Upper lobe of left lung (tissue), 6 donors: Measurements from ENCODE around the gene LDLRAD3. TPM values are rescaled to one million over a fixed set of nuclear protein-coding genes. Genes with fewer than 3 reads are reported as not detected.

Experiments
- ATAC-seq, 2 donors: fragments of 200-7000 bp; cut with Tn5 transposase; one replicate each; pipeline ENCODE4 v1.9.1; 2022; ENCODE audit warnings: mild to moderate bottlenecking in 2 of 2, moderate library complexity in 2 of 2; ENCODE audit not compliant: low FRiP score in 2 of 2
- DNase-seq, 2 donors: peaks; one replicate each; pipeline ENCODE4 v3.0.0-alpha.2; 2019 to 2020
- H3K27ac ChIP-seq, 4 donors: fragments of 200-600 bp; sonication (generic); one replicate each; pipeline ENCODE4 v1.5.1; 2016 to 2019
- H3K27me3 ChIP-seq, 4 donors: fragments of 200-600 bp; sonication (generic); one replicate each; pipeline ENCODE4 v1.5.1; 2017 to 2019
- H3K36me3 ChIP-seq, 4 donors: fragments of 200-600 bp; sonication (generic); one replicate each; pipeline ENCODE4 v1.5.1; 2016 to 2019
- H3K4me1 ChIP-seq, 4 donors: fragments of 200-600 bp; sonication (generic); one replicate each; pipeline ENCODE4 v1.5.1; 2018 to 2019
- H3K4me3 ChIP-seq, 4 donors: fragments of 200-600 bp; sonication (generic); one replicate each; pipeline ENCODE4 v1.5.1; 2017 to 2019; ENCODE audit warnings: mild to moderate bottlenecking in 2 of 4, moderate library complexity in 1 of 4
- H3K9me3 ChIP-seq, 4 donors: fragments of 200-600 bp; sonication (generic); one replicate each; pipeline ENCODE4 v1.5.1; 2018 to 2019
- EP300 ChIP-seq, 4 donors: sonication (generic); formaldehyde crosslinking; IDR thresholded peaks; one replicate each; pipeline ENCODE4 v1.5.1; 2017; ENCODE audit warnings: antibody characterized with exemption in 4 of 4, control low read depth in 2 of 4
- POLR2A ChIP-seq, 4 donors: fragments of 450-650 bp; IDR thresholded peaks; one replicate each; pipeline ENCODE4 v1.5.1; 2016 to 2017; ENCODE audit warnings: antibody characterized with exemption in 4 of 4, mild to moderate bottlenecking in 2 of 4
- POLR2AphosphoS5 ChIP-seq, 2 donors: sonication (generic); formaldehyde crosslinking; IDR thresholded peaks; one replicate each; pipeline ENCODE4 v1.5.1; 2017; ENCODE audit warnings: antibody characterized with exemption in 2 of 2
- WGBS, 2 donors: methylation state at CpG; one replicate each; pipeline ENCODE4 v1.1.5; 2017 to 2018; 5-methylcytosine and 5-hydroxymethylcytosine counted together
- total RNA-seq, 6 donors: library from RNA; depleted of rRNA in 4 of 6; stranded (reverse); fragments of >200 nt in 4 of 6; gene quantifications; one replicate each; pipeline versions ENCODE4 v1.1.0 to v1.2.1, GENCODE V29; 2016 to 2021
- TF ChIP-seq, protein P1 (sequence below), 6 experiments: fragments of 450-650 bp in 4 of 6; fragments of 200-600 bp in 2 of 6; sonication (generic) in 2 of 6; IDR thresholded peaks; one replicate each; pipeline ENCODE4 v1.5.1; 2016 to 2019; ENCODE audit warnings: antibody characterized with exemption in 6 of 6
- donor health status: DM: no; HTN: no; CAD: no; lungs with moderate emphysema.
- donor health status: DM: no; HTN: yes; CAD: no; lungs with severe emphysema.

The LDLRAD3 gene
- total RNA-seq, 6 donors from 2014 or later = 4.4 to 16.8 (median 7.4) TPM

DNA sequence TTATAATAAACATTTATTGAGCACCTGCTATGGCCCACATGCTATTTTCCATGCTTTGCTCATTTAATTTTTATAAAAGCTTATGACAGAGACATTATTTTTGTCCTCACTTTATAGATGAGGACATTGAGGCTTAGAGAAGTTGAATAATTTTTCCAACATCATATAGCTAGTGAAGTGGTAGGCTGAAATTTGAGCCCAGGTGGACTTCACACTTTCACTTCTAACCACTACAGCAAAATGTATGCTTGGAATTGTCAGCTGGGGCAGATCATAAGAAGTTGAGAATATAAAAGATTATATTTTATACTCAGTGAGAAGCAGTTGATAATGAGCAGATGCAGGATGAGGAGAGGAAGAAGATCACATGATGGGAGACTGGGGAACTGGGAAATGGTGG is 146.1 kb downstream of the LDLRAD3 start:
- no peak for ATAC-seq
- DNase-seq = no peak
- no peak overlapping the region for H3K4me3 ChIP-seq
- no peaks in the 10 kb centered on the region for H3K36me3 ChIP-seq
- TF ChIP-seq EP300 (IDR thresholded peaks at IDR 0.05) = no peak
- TF ChIP-seq, protein P1, sequence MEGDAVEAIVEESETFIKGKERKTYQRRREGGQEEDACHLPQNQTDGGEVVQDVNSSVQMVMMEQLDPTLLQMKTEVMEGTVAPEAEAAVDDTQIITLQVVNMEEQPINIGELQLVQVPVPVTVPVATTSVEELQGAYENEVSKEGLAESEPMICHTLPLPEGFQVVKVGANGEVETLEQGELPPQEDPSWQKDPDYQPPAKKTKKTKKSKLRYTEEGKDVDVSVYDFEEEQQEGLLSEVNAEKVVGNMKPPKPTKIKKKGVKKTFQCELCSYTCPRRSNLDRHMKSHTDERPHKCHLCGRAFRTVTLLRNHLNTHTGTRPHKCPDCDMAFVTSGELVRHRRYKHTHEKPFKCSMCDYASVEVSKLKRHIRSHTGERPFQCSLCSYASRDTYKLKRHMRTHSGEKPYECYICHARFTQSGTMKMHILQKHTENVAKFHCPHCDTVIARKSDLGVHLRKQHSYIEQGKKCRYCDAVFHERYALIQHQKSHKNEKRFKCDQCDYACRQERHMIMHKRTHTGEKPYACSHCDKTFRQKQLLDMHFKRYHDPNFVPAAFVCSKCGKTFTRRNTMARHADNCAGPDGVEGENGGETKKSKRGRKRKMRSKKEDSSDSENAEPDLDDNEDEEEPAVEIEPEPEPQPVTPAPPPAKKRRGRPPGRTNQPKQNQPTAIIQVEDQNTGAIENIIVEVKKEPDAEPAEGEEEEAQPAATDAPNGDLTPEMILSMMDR (IDR thresholded peaks at IDR 0.05) = no peak
- TF ChIP-seq POLR2A (IDR thresholded peaks at IDR 0.05) = no peak
- no peak for TF ChIP-seq POLR2AphosphoS5 (IDR thresholded peaks at IDR 0.05)
- H3K27me3 ChIP-seq = no peaks in the 10 kb centered on the region
- H3K4me1 ChIP-seq = no peaks in the 10 kb centered on the region
- no peak overlapping the region for H3K27ac ChIP-seq
- peaks cover 0 to 2% (median 0%) of the 10 kb centered on the region in 4 donors for H3K9me3 ChIP-seq

DNA sequence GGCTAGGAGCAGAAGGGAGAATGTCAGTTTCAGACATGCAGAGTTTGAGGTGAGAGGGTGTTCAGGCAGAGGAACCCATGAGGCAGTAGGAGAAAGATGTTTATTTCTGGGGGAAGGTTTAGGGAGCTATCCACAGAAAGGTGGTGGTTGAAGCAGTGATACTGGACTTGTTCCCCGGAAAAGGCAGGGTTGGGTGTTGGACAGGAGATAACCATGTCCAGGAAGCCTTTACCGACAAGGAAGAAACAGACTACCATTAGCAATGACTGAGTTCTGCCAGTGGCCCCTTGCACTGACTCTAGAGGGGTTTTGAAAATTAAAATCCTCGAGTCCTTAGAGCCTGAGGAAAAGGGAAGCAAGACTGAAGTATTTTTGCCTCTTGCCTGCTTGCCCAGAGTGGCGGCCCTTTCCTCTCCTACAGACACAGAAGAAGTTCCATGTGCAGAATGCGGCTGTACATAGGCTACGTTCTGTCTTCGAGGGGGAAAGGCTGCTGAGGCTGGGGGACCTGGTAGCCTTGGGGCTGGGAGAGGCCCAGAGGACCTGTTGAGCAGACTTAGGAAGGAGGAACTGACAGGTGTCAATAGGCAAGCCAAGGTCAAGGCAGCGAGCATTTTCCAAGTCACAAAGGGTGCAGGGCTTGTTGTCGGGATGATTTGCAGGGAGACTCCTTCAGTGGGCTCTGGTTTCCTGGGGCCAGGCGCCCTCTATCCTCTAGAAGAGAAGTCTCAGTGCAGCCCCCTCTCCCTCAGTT is 146.7 kb downstream of the LDLRAD3 start:
- ATAC-seq (no peak), DNase-seq (no peak)
- H3K36me3 ChIP-seq = no peaks in the 10 kb centered on the region
- H3K27me3 ChIP-seq = no peaks in the 10 kb centered on the region
- no peak for TF ChIP-seq EP300 (IDR thresholded peaks at IDR 0.05)
- TF ChIP-seq, protein P1 (IDR thresholded peaks at IDR 0.05) = no peak
- no peak for TF ChIP-seq POLR2AphosphoS5 (IDR thresholded peaks at IDR 0.05)
- TF ChIP-seq POLR2A (IDR thresholded peaks at IDR 0.05) = no peak
- WGBS, 2 donors = 59 to 65% methylated on average over 10 of the region's 10 CpGs
- no peaks in the 10 kb centered on the region for H3K4me1 ChIP-seq
- H3K9me3 ChIP-seq = peaks cover 0 to 2% (median 0%) of the 10 kb centered on the region in 4 donors
- no peak overlapping the region for H3K4me3 ChIP-seq
- no peak overlapping the region for H3K27ac ChIP-seq

DNA sequence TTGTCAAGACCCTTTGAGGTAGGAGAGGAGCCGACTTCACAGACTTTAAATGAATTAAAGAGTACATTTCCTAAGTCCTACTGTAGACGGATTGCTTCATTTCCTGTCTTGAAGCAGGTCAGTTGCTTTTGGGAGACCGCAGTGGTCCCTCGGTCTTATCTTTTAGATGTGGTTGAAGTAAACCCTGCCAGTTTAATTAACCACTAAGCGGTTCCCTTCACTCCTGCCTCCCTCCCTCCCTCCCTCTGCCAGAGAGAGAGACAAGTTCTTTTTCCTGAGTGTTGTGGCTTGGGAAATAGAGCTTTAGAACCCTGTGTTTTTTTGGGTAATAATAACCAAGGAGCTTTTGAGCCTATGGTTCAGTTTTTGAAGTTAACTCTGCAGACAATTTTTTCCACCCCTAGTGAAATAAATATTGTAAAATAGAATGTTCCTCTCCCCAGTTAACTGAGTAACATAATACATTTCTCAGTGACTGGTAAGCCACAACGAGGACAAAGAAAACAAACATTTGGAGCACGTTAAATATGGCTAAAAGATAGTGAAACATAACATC is 147.5 kb downstream of the LDLRAD3 start:
- no peak for TF ChIP-seq EP300 (IDR thresholded peaks at IDR 0.05)
- TF ChIP-seq, protein P1 (IDR thresholded peaks at IDR 0.05) = no peak
- no peak for TF ChIP-seq POLR2AphosphoS5 (IDR thresholded peaks at IDR 0.05)
- TF ChIP-seq POLR2A (IDR thresholded peaks at IDR 0.05) = no peak

DNA sequence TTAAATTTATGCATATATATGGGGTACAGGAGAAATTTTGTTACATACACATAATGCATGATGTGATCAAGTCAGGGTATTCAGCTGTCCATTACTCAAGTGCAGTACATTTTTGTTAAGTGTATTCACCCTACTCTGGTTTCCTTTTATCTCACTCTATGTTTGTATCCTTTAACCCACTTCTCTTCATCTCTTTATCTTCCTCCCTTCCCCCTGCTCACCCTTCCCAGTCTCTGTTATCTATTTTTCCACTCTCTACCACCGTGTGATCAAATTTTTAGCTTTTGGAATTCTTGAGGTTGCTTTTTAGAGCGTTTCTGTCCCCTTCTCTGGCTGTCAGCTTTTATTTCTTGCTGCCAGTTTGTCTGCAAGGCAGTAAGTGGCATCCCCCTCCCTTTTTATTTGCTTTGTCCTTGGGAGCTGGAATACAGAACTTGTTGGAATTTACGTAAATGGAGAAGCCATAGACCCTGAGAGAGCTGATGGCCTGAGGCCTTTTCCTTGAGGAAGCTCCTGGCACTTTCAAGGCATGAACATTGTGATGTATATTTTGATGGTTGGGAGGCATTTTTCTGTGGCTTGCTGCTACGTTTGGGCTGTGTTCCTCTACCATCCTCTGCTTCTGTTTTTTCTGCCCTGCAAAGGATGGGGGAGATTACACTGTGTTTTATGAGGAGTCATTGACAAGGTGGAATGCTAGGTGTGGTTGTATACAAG is 148.6 kb downstream of the LDLRAD3 start:
- Histone ChIP-seq H3K4me1 (no peaks in the 10 kb centered on the region), H3K36me3 (no peaks in the 10 kb centered on the region), H3K9me3 (peaks cover 0 to 2% (median 0%) of the 10 kb centered on the region in 4 donors), H3K27ac (no peak overlapping the region), H3K27me3 (no peaks in the 10 kb centered on the region), H3K4me3 (no peak overlapping the region)
- WGBS, 2 donors = 53 to 62% methylated on average over 4 of the region's 4 CpGs
- TF ChIP-seq POLR2AphosphoS5 (IDR thresholded peaks at IDR 0.05) = no peak
- TF ChIP-seq, protein P1 (IDR thresholded peaks at IDR 0.05) = no peak
- no peak for TF ChIP-seq EP300 (IDR thresholded peaks at IDR 0.05)
- no peak for TF ChIP-seq POLR2A (IDR thresholded peaks at IDR 0.05)
- ATAC-seq (no peak), DNase-seq (no peak)

More for the DNA sequence above, 147.5 kb downstream of the LDLRAD3 start:
- H3K27me3 ChIP-seq = no peaks in the 10 kb centered on the region
- peaks cover 0 to 2% (median 0%) of the 10 kb centered on the region in 4 donors for H3K9me3 ChIP-seq
- no peaks in the 10 kb centered on the region for H3K4me1 ChIP-seq
- H3K4me3 ChIP-seq = no peak overlapping the region
- H3K36me3 ChIP-seq = no peaks in the 10 kb centered on the region
- ATAC-seq (no peak), DNase-seq (no peak)
- WGBS, 2 donors = 17 to 30% methylated on average over 7 of the region's 7 CpGs
- H3K27ac ChIP-seq = no peak overlapping the region
